Measurements from ENCODE around the gene WIPF2. TPM values are rescaled to one million over a fixed set of nuclear protein-coding genes. Genes with fewer than 3 reads are reported as not detected.
A peak's percentile ranks its signal among the peaks of the same experiment; 100 is the strongest.
"Not testable (repeated sequence)": the region's sequence is repeated elsewhere in the genome, so short reads cannot be mapped to it uniquely, and the experiment has no call there.

WIPF2 gene
- total RNA-seq, 1 donor from 2014 or later = 7.8 TPM

GRCh38 chr17:40299159-40299757 lies 80.2 kb downstream of the WIPF2 start:
- DNase-seq = not testable (repeated sequence)

DNA sequence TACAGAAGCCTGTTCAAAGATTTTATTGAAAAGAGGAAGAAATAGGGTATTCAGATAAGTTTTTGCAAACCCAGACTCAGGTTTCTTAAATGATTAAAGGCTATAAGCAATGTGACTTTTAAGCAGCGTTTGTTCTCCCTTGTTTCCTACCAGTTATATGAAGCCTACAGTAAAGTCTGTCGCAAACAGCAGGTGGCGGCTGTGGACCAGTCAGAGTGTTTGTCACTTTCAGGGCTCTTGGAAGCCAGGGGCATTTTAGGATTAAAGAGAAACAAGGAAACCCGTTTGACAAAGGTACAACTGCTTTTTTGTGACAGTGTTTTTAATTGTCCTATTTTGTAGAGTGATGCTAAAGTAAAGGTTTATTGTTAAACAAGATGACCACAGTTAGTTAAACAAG lies 82.2 kb downstream of the WIPF2 start:
- DNase-seq = no peak

- DNase-seq = peak; percentile 94
Observed at GRCh38 chr17:40303009-40303657, 84.0 kb downstream of the WIPF2 start.

- DNase-seq = peak; percentile 93
Observed at GRCh38 chr17:40303708-40304551, 84.8 kb downstream of the WIPF2 start.

DNA sequence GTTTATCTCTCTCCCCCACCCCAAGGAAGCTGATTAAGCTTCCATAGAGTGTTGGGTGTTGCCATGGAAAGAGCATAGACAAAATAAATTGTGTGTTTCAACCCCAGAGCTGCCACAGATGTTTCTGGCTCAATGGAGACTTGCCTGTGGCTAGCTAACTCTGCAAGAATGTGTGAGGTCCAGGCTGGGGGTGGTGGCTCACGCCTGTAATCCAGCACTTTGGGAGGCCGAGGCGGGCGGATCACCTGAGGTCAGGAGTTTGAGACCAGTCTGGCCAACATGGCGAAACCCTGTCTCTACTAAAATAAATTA lies 85.4 kb downstream of the WIPF2 start:
- DNase-seq = not testable (repeated sequence)

DNA sequence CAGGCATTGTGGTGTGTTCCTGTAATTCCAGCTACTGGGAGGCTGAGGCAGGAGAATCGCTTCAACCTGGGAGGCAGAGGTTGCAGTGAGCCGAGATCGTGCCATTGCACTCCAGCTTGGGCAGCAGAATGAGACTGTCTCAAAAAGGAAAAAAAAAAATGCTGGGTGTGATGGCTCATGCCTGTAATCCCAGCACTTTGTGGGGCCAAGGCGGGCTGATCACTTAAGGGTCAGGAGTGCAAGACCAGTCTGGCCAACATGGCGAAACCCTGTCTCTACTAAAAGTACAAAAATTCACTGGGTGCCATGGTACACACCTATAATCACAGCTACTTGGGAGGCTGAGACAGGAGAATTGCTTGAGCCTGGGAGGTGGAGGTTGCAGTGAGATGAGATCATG lies 85.8 kb downstream of the WIPF2 start:
- DNase-seq = not testable (repeated sequence)

- DNase-seq = no peak
Observed at GRCh38 chr17:40306395-40306794, 87.3 kb downstream of the WIPF2 start.

DNA sequence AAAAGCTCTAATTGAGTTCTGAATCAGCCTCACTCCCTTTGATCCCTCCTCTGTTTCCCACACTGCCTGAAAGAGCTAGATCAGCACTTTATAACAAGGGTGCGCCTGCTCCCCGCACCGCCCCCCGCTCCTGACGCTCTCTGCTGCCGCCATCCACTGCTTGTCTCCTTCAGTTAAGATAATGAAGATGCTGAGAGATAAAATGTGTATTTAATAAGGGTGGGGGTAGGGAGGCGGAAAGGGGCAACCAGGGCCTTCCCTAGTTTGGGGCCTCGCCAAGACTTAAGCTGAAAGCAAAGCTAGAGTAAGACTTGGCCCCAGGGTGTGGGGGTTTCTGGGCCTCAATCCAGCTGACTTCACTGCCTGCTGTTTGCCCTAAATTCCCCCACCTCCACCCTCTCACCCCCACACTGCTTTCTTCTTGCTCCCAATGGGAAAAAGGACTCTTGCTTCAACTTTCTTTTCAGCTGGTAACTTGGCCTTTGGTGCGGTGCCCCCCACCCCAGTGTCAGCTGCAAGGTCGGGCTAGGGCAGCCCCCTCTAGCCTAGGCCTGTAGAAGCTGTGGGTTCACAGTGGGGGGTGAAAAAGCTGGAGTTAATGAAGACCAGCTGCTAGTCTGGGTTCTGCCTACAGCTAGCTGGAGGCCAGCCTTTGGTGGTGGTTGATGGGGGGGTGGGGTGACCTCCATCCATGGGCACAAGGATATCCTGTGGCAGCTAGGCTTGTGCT lies 88.1 kb downstream of the WIPF2 start:
- peak; percentile 87 for DNase-seq

GRCh38 chr17:40307740-40308239 lies 88.7 kb downstream of the WIPF2 start:
- DNase-seq = peak; percentile 67

DNA sequence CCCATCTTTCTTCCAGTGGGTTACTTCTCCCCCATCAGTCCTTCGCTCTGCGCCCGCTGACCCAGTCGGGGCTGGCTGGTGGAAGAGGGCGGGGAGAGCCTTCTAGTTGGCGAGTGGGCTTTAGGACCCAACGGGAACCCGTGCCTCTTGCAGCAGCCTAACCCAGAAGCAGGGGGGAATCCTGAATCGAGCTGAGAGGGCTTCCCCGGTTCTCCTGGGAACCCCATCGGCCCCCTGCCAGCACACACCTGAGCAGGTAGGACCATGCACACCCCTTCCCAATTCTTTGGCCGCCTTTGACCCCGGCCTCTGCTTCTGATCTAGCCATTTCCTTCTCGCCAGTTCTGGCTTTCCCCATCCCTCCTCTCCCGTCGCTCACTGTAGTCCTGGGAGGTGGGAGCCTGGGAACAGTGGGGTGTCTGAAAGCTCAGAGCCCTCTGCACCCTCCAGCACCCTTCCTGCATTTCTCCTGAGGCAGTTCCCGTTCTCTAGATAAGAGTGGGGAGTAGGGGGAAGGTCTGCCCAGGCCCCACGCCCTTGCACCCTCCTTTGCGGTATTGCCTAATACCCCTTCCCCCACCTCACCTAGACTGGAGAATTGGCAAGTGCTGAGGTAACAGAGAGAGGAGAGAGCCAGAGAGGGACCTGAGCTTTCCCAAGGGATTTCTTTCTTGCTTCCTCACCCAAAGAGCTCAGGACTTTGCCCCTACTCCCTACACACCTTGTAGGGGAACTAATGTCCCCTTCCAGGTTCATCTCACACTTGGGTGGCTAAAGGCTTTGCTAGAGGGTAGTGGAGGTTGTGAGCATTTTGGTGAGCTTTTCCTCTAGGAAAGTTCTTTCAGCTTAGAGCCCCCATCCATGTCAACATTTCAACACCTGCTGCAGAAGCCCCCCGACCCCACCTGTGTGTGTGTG lies 90.2 kb downstream of the WIPF2 start, which contains the start of gene RARA:
TSS of gene RARA (plus strand) at position 150 of the 918 bp plus-strand sequence. CDS start 22,039 bp downstream, outside the sequence.
- DNase-seq = peak; percentile 62

DNA sequence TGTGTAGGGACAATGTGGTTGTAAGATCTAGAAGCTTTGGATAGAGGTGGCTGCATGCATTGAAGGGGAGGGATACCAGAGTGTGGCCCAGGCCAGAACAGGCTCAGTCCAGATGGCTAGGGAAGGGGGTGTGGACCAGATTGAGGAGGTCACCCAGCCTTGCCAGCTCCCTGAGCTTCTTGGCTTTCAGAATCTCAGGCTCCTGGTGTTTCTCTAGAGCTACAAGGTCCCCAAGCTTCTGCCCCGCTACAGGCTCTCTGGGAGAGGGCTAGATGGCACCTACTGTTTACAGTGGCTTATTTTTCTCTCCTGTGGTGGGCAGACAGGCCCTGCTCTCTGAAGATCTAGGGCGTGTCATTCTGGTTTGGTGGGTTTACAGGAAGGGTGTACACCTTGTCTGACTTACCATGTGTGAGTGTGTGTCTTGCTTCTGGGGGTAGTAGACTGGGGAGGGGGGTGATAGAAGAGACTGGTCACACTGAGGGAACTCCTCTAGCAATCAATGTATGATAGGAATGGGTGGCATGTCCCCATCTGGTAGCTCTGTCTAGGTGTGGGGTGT lies 90.9 kb downstream of the WIPF2 start:
- no peak for DNase-seq

DNA sequence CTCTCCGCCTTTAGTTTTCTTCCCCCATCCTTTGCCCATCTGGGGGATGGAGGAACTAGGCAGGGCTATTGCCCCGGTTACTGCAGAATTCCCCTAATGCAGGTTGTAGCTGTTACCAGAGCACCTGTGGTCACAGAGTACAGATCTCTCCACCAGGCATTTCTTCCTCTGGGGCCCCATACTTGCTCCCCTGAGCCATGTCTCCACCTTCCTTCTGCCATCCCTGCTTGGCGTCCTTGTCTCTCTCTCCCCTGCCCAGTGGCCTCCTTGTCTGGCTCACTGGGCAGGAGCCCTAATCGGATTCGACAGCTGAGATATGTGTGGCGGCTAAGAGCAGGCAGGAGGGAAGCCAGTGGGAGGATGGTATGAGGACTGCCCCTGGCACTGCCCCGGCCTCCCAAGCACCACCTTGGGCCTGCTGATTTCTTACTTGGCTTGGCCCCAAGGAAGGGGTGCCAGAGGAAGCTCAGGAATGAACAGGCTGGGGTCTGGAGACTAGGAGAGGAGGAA lies 91.8 kb downstream of the WIPF2 start:
- no peak for DNase-seq

DNA sequence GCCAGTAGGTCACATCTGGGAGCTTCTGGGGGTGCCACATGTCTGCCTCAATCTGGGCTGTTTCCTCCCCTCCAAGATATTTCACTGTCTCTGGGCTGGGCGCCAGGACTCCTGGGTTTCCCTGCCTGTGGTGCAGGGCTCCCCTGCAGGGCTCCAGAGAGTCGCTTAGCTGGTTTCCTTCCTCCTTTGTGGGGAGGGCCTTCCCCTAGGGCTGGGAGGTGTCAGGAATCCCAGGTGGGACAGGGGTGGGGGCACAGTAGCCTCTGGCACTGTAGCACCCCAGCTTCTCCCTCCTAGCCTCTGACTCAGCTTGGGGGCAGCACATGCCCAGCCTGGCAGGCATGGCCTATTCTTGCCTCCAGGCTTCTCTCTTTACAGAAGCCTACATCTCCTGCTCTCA lies 92.5 kb downstream of the WIPF2 start:
- no peak for DNase-seq

- no peak for DNase-seq
Observed at GRCh38 chr17:40312131-40312731, 93.1 kb downstream of the WIPF2 start.

DNA sequence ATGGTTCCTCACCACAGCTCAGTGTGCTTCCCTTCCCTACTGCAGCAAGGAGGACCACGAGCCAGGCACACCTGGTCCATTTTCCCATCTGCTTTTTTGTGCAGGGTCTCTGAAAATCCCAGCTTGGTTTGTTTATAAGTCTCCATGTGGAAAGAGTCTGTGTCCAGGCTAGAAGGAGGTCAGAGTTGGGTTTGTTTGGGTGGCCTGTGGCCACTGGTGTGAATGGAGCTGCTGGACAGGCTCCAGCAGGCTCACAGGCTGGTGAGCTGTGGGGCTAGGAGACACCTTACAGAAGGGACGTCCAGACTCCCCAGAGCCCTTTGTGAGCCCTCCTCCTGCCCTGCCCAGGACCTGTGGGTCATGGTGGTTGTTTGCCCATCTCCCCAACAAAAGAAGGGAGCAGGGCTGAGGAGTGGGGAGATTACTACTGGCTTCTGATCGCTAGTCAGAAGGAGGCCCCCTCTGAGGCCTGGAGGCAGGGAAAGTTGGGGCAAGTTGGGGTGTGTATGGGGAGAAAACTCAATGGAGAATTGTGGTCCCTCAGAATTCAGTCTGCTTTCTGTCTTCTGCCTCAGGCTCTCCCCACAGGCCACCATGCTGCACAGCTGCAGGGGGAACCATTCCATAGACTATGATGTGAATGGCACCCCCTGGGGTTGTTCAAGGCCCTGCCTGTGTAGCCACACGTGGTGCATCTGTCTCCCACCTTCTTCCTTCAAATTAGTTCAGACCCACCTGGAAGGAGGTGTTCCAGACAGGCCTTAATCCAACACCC lies 94.0 kb downstream of the WIPF2 start:
- no peak for DNase-seq

- DNase-seq = no peak
Observed at GRCh38 chr17:40313668-40314583, 94.8 kb downstream of the WIPF2 start.

GRCh38 chr17:40314584-40314956 lies 95.5 kb downstream of the WIPF2 start:
- DNase-seq = peak; percentile 40

GRCh38 chr17:40315206-40315605 lies 96.1 kb downstream of the WIPF2 start:
- no peak for DNase-seq

All from skin of body (tissue), 2 donors.